PC-9 (cell line): ENCODE results near the gene LARGE1. TPM values are rescaled to one million over a fixed set of nuclear protein-coding genes. Genes with fewer than 3 reads are reported as not detected.

Source experiments
- BruUV-seq: library from RNA; stranded (reverse); fragments of 400-500 nt; replicated peaks from 2 replicates; lab custom pipeline; 2021; lab: Mats Ljungman, UMichigan
- CTCF ChIA-PET: fragments of 300-600 bp; sonication (Branson Sonifier 250); formaldehyde crosslinking; loops from one replicate; lab custom pipeline; 2022; ENCODE audit warnings: antibody characterized with exemption; lab: Charles Lee
- POLR2A ChIA-PET: fragments of 300-600 bp; sonication (Branson Sonifier 250); formaldehyde crosslinking; loops from one replicate; lab custom pipeline; 2022; ENCODE audit warnings: antibody characterized with exemption; ENCODE audit not compliant: unreplicated experiment; lab: Charles Lee
- DNase-seq, 2 experiments: peaks; one replicate each; pipeline versions ENCODE4 v3.0.0 to v3.0.0-alpha.2; 2015 to 2022; ENCODE audit warnings: mixed read lengths in 1 of 2
- H2AFZ ChIP-seq: fragments of 200-600 bp; sonication (generic); 2 replicates; pipeline ENCODE4 v1.8.1; 2017; ENCODE audit warnings: antibody characterized with exemption
- H3F3A ChIP-seq: fragments of 200-600 bp; sonication (generic); 2 replicates; pipeline ENCODE4 v1.8.1; 2017; ENCODE audit warnings: antibody characterized with exemption, mild to moderate bottlenecking, low read depth; ENCODE audit not compliant: insufficient read depth
- H3K27ac ChIP-seq: fragments of 200-600 bp; sonication (generic); 2 replicates; pipeline ENCODE4 v1.6.1; 2016; ENCODE audit warnings: mixed run types
- H3K27me3 ChIP-seq: fragments of 200-600 bp; sonication (generic); 2 replicates; pipeline ENCODE4 v1.6.1; 2016; ENCODE audit warnings: low read depth, mixed run types; ENCODE audit not compliant: insufficient read depth
- H3K36me3 ChIP-seq: fragments of 200-600 bp; sonication (generic); 2 replicates; pipeline ENCODE4 v1.6.1; 2016; ENCODE audit warnings: low read depth, mixed run types
- H3K4me1 ChIP-seq: fragments of 200-600 bp; sonication (generic); replicated peaks from 2 replicates; pipeline ENCODE4 v1.6.1; 2016; ENCODE audit warnings: mixed run types; ENCODE audit not compliant: insufficient read depth
- H3K4me2 ChIP-seq: fragments of 200-600 bp; sonication (generic); 2 replicates; pipeline ENCODE4 v1.6.1; 2017; ENCODE audit warnings: mixed run types
- H3K4me3 ChIP-seq: fragments of 200-600 bp; sonication (generic); 2 replicates; pipeline ENCODE4 v1.6.1; 2016; ENCODE audit warnings: mixed run types
- H3K79me2 ChIP-seq: fragments of 200-600 bp; sonication (generic); 2 replicates; pipeline ENCODE4 v1.6.1; 2017; ENCODE audit warnings: low read depth, mixed run types
- H3K9me2 ChIP-seq: fragments of 200-600 bp; sonication (generic); 2 replicates; pipeline ENCODE4 v1.8.1; 2017; ENCODE audit warnings: mild to moderate bottlenecking; ENCODE audit not compliant: insufficient read depth
- H3K9me3 ChIP-seq: fragments of 200-600 bp; sonication (generic); 2 replicates; pipeline ENCODE4 v1.8.1; 2016; ENCODE audit warnings: low read depth; ENCODE audit not compliant: insufficient read depth
- H4K20me1 ChIP-seq: fragments of 200-600 bp; sonication (generic); 2 replicates; pipeline ENCODE4 v1.8.1; 2017; ENCODE audit not compliant: insufficient read depth
- CTCF ChIP-seq: fragments of 200-600 bp; sonication (generic); conservative IDR thresholded peaks from 2 replicates; pipeline ENCODE4 v1.6.1; 2017; ENCODE audit warnings: mixed run types, antibody characterized with exemption, mild to moderate bottlenecking, moderate library complexity
- EZH2 ChIP-seq: fragments of 200-600 bp; sonication (generic); IDR thresholded peaks from 2 replicates; pipeline ENCODE4 v1.8.0; 2017; ENCODE audit warnings: antibody characterized with exemption, low read depth
- intact Hi-C: fragments of 100-400 bp; cut with micrococcal nuclease; formaldehyde crosslinking; loops from one replicate; pipeline ENCODE4 v1.10.0; 2022; ENCODE audit not compliant: unreplicated experiment
- total RNA-seq: library from RNA; stranded (reverse); gene quantifications from 2 replicates; pipeline ENCODE4 v1.2.3, GENCODE V29; 2021

LARGE1 gene
- total RNA-seq, 1 experiment from 2014 or later = 12.5 TPM

GRCh38 chr22:33756508-33756949, 163.7 kb downstream of the LARGE1 start:
- no peak for TF ChIP-seq EZH2
- H3K4me3 ChIP-seq = no peak overlapping the region
- intact Hi-C loops = no loop called here
- H3K27me3 ChIP-seq = peaks cover 5% of the 10 kb centered on the region; the same call in 1 of the 2 replicates
- no peak overlapping the region for H2AFZ ChIP-seq
- H3K9me2 ChIP-seq = no peaks in the 10 kb centered on the region
- no peaks in the 10 kb centered on the region for H4K20me1 ChIP-seq
- no peak for DNase-seq
- POLR2A ChIA-PET = no interaction called here
- H3K36me3 ChIP-seq = no peaks in the 10 kb centered on the region
- BruUV-seq = no TSS peak
- H3K27ac ChIP-seq = no peak overlapping the region
- no peak overlapping the region for H3K4me2 ChIP-seq
- no peaks in the 10 kb centered on the region for H3F3A ChIP-seq
- no peaks in the 10 kb centered on the region for H3K79me2 ChIP-seq
- no peaks in the 10 kb centered on the region for H3K4me1 ChIP-seq
- no peaks in the 10 kb centered on the region for H3K9me3 ChIP-seq
- CTCF ChIA-PET = no interaction called here

- Histone ChIP-seq H3K79me2 (no peaks in the 10 kb centered on the region), H3K9me2 (no peaks in the 10 kb centered on the region), H2AFZ (no peak overlapping the region), H4K20me1 (no peaks in the 10 kb centered on the region), H3K4me2 (no peak overlapping the region), H3K27ac (no peak overlapping the region), H3F3A (no peaks in the 10 kb centered on the region), H3K4me1 (no peaks in the 10 kb centered on the region), H3K9me3 (no peaks in the 10 kb centered on the region), H3K36me3 (no peaks in the 10 kb centered on the region), H3K27me3 (no peaks in the 10 kb centered on the region), H3K4me3 (no peak overlapping the region)
- BruUV-seq = no TSS peak
- no peak for TF ChIP-seq CTCF
- no peak for TF ChIP-seq EZH2
- no peak for DNase-seq
- ChIA-PET CTCF (no interaction called here), POLR2A (no interaction called here)
- intact Hi-C loops = no loop called here
Observed at GRCh38 chr22:33748714-33749113, 171.6 kb downstream of the LARGE1 start.

DNA sequence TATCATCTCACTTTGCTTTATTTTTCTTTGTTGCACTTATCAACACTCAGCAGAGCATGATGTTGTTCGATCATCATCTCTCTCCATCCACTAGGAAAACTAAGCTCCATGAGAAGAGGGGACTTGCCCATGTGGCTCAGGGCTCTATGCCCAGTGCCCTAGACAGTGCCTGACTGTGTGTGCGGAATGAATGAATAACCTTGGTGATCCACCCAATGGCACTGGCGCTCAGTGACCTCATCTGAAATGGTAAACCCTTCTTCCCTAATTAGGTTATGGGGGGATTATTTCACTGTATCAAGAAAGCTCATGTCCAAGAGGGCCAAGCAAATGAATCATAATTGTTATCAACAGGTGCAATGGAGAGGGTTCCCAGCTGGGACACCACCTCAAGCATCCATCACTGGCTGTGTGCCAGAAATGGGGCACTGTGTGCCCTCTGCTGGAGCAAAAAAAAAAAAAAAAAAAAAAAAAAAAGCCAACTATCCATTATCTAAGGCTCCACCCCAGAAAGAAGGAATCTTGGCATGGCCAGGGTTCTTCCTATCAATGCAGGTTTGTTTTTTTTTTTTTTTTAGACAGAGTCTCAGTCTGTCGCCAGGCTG, 172.6 kb downstream of the LARGE1 start:
- no peaks in the 10 kb centered on the region for H3K27me3 ChIP-seq
- H4K20me1 ChIP-seq = no peaks in the 10 kb centered on the region
- DNase-seq = peak in 1 of 2 experiments; percentile 5
- ChIA-PET POLR2A (no interaction called here), CTCF (no interaction called here)
- no peaks in the 10 kb centered on the region for H3K36me3 ChIP-seq
- H3F3A ChIP-seq = no peaks in the 10 kb centered on the region
- H3K4me2 ChIP-seq = no peak overlapping the region
- no peak overlapping the region for H2AFZ ChIP-seq
- no peak for TF ChIP-seq EZH2
- no peak for TF ChIP-seq CTCF
- intact Hi-C loops = no loop called here
- H3K4me3 ChIP-seq = no peak overlapping the region
- H3K27ac ChIP-seq = no peak overlapping the region
- no peaks in the 10 kb centered on the region for H3K79me2 ChIP-seq
- no peaks in the 10 kb centered on the region for H3K4me1 ChIP-seq
- no peaks in the 10 kb centered on the region for H3K9me3 ChIP-seq
- BruUV-seq = no TSS peak
- H3K9me2 ChIP-seq = no peaks in the 10 kb centered on the region

DNA sequence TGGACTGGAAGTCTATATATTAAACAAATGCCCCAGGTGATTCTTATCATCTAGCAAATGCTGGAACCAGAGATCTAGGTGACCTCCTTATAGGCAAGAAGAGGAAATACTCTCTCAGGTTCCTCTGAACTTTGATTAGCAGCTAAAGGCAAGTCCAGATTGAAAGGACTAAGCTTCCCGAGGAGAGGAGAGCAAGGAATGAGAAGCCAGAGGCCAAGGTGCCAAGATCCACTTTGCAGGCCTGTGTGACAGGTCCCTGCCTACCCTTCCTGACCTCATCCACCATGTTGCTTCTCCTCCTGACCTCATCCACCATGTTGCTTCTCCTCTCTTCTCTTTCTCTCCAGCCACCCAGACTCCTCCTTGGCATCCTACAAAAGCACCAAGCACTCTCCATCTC, 173.2 kb downstream of the LARGE1 start:
- no peaks in the 10 kb centered on the region for H3K9me3 ChIP-seq
- no peaks in the 10 kb centered on the region for H3K79me2 ChIP-seq
- H3K4me2 ChIP-seq = no peak overlapping the region
- no peak overlapping the region for H3K4me3 ChIP-seq
- no peaks in the 10 kb centered on the region for H3K36me3 ChIP-seq
- no peak overlapping the region for H2AFZ ChIP-seq
- no peaks in the 10 kb centered on the region for H4K20me1 ChIP-seq
- H3F3A ChIP-seq = no peaks in the 10 kb centered on the region
- no TSS peak for BruUV-seq
- H3K9me2 ChIP-seq = no peaks in the 10 kb centered on the region
- no peaks in the 10 kb centered on the region for H3K4me1 ChIP-seq
- ChIA-PET CTCF (no interaction called here), POLR2A (no interaction called here)
- TF ChIP-seq CTCF (no peak), EZH2 (no peak)
- H3K27me3 ChIP-seq = no peaks in the 10 kb centered on the region
- no peak overlapping the region for H3K27ac ChIP-seq
- DNase-seq = no peak
- intact Hi-C loops = no loop called here
